HG03066 (cell line): ENCODE results near the gene ASPN.

Experiments used
- ATAC-seq: cut with Tn5 transposase; IDR thresholded peaks from one replicate; pipeline ENCODE4 v1.9.1; 2021; ENCODE audit warnings: low read depth; ENCODE audit not compliant: unreplicated experiment

ASPN gene

GRCh38 chr9:92482329-92482728 lies at the start of gene ASPN:
TSS of gene ASPN (minus strand) at chr9:92482506.
- ATAC-seq: no peak

GRCh38 chr9:92530893-92531292 lies 48.6 kb upstream of the ASPN start:
- no peak for ATAC-seq

GRCh38 chr9:92529124-92529523 lies 46.8 kb upstream of the ASPN start:
- no peak for ATAC-seq

- no peak for ATAC-seq
Measured at GRCh38 chr9:92528522-92528849, 46.2 kb upstream of the ASPN start.

GRCh38 chr9:92527832-92528521 lies 45.7 kb upstream of the ASPN start:
- ATAC-seq: no peak

GRCh38 chr9:92527291-92527828 lies 45.1 kb upstream of the ASPN start:
- ATAC-seq: no peak

GRCh38 chr9:92525306-92525705 lies 43.0 kb upstream of the ASPN start:
- ATAC-seq: no peak

- ATAC-seq: no peak
Measured at GRCh38 chr9:92524881-92525280, 42.6 kb upstream of the ASPN start.

- no peak for ATAC-seq
Measured at GRCh38 chr9:92522983-92523970, 41.0 kb upstream of the ASPN start.

- no peak for ATAC-seq
Measured at GRCh38 chr9:92520837-92521236, 38.5 kb upstream of the ASPN start.

- no peak for ATAC-seq
Measured at GRCh38 chr9:92518199-92518598, 35.9 kb upstream of the ASPN start.

GRCh38 chr9:92517046-92517445 lies 34.7 kb upstream of the ASPN start:
- ATAC-seq: no peak

GRCh38 chr9:92516521-92516920 lies 34.2 kb upstream of the ASPN start:
- no peak for ATAC-seq

- no peak for ATAC-seq
Measured at GRCh38 chr9:92514635-92515034, 32.3 kb upstream of the ASPN start.

- no peak for ATAC-seq
Measured at GRCh38 chr9:92513349-92513748, 31.0 kb upstream of the ASPN start.

GRCh38 chr9:92512622-92513021 lies 30.3 kb upstream of the ASPN start:
- ATAC-seq: no peak

GRCh38 chr9:92510747-92511146 lies 28.4 kb upstream of the ASPN start:
- no peak for ATAC-seq

- no peak for ATAC-seq
Measured at GRCh38 chr9:92509050-92509449, 26.7 kb upstream of the ASPN start.

- no peak for ATAC-seq
Measured at GRCh38 chr9:92508018-92508820, 25.9 kb upstream of the ASPN start.

GRCh38 chr9:92507496-92507895 lies 25.2 kb upstream of the ASPN start:
- ATAC-seq: no peak

GRCh38 chr9:92507005-92507404 lies 24.7 kb upstream of the ASPN start:
- ATAC-seq: no peak
